Hematopoietic multipotent progenitor cell (in vitro differentiated cells): ENCODE data around the gene DMD. TPM values are rescaled to one million over a fixed set of nuclear protein-coding genes. Genes with fewer than 3 reads are reported as not detected.

ENCODE experiments used
- DNase-seq, 3 donors: peaks; one replicate each; pipeline ENCODE4 v3.0.0-alpha.2; 2011 to 2015; ENCODE audit warnings: low read depth in 2 of 3, low spot score in 2 of 3
- small RNA-seq: library from RNA; depleted of rRNA; stranded (forward); fragments of <200 nt; gene quantifications from one replicate; pipeline ENCODE3, GENCODE V24; 2012
- total RNA-seq: library from RNA; depleted of rRNA; stranded (reverse); fragments of >200 nt; gene quantifications from one replicate; pipeline ENCODE4 v1.2.3, GENCODE V29; 2012

DMD gene
- total RNA-seq, 1 donor: 0.54 TPM

DNA sequence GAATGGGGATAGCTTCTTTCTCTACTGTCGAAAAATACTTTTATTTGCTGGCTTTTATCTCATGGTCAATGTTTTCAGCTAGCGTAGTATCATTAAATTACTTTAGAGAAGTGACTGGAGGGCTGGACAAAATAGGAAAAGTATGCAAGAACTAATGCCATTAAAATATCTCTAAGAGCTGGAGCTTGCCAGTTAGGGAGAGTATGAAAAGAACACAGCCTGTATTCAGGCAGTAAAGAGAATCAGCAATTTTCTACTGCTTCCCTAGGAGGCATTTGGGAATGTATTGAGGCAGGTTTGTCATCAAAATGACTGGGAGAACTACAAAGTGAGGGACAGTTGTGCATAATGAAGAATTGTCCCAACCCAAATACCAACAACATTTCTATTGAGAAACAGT, 2096.5 kb downstream of the DMD start:
- DNase-seq: no peak

DNA sequence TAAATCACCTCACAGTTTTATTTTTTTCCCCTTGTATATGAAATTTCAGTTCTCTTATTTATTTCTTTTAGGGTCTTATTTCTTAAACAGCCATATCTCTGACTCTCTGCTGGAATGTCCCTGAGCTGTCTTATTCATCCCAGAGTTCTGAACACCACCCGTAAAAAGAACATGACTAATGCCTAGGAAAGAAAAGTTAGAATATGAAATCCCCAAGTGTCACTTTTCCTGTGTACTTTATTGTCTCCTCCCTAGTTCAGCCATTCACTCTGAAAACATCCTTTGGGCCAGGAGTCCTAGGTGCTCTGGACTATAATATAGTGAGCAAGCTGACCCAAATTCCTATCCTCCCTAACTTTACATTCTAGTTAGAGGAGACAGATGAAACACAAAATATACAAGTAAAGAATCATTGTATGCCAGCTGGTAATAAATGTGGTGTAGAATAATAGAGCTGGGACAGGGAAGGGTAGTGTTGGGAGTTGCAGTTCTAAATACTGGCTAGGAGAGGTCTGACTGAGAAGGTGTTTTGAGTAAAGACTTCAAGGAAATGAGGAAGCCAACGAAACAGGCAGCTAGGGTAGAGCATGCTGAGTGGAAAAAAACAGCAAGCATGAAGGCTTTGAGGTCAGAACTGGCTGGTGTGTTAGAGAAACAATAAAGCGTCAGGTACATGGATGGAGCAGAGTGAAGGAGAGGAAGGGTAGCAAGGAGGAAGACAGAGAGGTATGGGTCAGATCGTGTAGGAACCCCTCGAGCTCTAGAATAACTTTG, 2098.9 kb downstream of the DMD start:
- no peak for DNase-seq

DNA sequence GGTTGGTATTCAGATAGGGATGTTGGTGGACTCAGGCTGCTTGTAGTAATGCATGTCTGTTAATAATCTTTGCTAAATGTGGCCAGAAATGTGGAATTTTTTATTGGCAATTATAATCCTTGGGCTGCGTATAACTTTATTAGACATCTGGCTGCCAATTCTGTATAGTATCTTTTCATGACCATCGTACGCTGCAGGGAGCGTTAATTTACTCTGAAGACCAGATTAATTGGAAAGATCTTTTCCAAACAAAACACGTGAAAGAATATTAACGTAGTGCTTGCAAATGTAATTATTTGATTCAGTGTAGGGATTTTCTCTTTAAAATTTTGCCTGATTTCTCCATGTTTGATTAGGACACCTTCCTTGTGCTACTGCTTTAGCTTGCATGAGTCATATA, 2100.7 kb downstream of the DMD start:
- no peak for DNase-seq

DNA sequence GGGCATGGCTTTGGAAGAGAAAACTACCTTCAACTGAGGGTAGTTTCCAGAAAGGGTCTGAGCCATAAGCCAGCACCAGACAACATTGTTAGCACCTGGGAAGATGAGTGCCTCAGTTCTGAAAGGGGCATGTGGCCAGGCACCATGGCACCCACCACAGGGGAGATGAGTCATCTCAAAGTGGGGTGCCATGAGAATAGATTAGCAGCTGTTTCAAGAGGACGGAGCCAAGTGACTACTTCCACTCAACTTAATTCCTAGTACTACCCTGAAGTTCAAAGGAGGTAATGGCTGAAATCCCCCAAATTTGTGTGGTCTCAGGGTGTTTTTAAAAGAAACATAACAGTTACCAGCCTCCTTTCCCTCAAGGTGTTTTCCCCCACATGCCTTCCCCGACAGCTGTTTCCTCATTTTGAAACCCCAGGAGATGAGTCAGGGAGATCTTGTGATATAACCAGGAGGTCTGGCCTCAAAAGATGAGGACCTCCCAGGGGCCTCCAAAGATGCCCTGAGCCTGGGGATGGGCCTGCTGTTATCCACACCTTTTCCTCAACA, 2111.7 kb downstream of the DMD start:
- DNase-seq: peak in 2 of 3 donors; percentile 79 to 88

DNA sequence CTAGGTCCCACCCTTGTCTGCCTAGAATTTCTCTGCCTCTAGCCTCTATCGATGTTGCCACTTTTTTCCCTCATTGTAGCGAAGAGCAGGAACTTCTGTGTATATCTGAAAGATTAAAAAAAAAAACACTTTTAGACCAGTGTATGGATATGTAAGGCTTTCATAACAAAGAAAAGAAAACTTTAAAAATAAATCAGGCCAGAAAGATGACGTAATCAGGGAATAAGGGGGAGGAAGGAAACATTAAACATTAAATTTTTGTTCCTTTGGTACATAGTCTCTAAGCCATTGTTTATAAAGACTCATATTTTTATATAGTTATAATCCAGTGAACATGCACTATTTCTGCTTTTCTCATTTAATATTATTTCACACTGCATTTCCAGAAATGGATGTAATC, 2113.3 kb downstream of the DMD start:
- DNase-seq: no peak

DNA sequence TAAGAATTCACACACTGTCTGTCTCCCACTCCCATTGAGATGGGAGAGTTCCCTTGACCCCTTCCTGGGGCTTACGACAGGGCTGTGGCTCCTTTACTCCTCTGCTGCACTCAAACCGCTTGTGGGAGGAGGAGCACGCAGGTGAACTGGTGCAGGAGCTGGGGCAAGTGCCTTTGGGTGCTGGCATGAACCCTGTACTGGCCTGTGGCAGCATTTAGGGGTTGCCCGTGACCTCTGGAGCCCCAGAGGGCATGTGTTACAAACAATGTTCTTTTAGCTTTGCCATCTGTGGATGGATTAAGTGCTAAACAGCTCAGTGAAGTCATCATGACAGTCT, 2117.7 kb downstream of the DMD start:
- DNase-seq: no peak

DNA sequence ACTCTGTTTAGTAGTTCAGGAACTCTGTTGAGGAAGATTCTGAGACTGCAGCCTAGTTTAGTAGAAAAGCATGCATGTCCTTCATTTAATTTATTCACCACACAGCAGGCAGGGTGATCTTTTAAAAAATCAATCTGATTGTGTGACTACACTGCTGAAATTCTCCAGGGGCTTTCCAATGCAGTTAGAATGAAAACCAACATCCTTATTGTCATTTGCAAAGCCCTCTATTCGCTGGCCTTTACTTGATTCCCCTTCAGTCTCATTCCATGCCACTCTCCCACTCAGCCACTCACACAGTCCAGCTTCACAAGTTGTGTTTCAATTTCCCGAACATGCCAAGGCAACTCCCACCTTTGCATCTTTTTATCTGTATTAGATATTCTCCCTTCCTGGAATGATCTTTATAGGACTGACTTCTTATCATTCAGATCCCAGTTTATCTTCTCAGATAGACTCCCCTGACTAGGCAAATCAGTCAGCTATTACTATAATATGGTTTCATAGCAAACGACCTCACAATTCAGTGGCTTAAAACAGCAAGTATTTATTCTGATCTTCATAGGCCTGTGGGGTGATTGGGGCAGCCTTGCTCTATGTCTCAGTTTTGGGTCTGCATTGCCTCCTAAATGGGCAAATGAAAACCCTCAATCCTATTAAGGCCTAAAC, 2118.2 kb downstream of the DMD start:
- no peak for DNase-seq

DNA sequence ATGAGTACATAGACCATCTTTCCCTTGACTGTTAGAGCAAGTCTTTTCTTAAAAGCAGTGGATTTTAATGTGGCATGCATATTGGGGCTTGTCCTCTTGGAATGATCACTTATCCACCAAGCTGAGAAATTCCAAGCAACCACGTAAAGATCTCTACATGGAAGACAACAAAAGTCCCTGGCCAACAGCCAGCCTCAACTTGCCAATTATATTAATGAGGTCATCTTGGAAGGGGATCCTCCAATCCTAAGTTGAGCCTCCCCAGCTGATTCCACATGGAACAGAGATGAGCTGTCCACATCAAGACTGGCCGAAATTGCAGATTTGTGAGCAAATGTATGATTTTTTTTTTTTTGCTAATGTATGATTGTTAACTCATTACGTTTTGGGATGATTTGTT, 2118.9 kb downstream of the DMD start:
- no peak for DNase-seq

DNA sequence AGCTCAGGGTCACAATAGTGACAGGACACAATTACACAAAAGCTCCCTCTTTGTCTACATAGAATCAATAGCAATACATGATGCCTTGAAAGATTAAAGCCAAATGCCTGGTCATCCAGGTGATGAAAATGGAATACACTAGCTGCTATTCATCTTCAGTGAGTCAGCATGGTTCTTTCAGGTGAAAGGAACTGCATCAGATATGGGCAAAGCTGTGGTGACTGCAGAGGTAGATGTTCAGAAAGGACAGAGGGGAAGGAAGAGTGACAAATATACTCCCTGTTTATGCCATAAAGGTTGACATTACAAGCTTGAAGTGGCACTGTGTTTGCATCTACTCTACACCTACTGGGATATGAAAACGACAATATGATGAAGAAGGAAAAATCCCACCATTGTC, 2119.5 kb downstream of the DMD start:
- DNase-seq: no peak

DNA sequence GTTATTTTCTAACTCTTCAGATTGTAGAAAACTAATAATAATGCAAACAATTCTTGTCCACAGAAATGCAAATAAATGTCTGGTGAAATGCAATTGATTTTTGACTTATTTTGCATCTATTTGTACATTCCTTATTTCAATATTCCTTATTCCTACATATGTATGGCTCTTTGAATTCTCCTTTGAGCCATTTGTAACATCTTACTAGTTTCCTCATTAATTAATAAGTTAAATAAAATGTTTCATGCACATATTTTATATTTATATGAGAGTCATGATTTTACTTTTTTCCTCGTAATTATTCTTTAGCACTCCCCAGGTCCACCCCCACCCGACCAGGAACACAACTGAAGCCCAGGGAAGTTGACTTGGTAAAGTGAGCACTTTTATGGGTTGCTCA, 2136.8 kb downstream of the DMD start:
- DNase-seq: no peak

DNA sequence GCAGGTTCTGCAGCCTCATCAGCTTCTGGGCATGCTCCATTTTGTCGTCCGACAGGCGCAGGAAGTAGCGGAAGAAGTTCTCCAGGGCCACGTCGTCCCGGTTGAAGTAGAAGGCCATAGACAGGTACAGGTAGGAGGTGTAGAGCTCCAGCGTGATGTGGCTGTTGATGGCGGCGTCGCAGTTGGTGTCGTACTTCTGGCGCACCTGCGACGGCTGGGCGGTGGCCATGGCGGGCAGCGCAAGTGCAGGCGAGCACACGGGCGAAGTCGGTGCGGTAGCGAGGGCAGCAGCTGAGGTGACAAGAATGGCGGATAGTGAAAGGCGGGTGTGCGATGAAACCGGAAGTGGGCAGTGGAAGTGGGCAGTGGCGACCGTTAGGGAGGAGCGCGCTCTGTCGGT, 2139.6 kb downstream of the DMD start, which contains the start of gene FTHL17:
TSS of gene FTHL17 (minus strand) at position 317 of the 400 bp plus-strand sequence. CDS start at position 229, 88 bp downstream.
- no peak for DNase-seq

DNA sequence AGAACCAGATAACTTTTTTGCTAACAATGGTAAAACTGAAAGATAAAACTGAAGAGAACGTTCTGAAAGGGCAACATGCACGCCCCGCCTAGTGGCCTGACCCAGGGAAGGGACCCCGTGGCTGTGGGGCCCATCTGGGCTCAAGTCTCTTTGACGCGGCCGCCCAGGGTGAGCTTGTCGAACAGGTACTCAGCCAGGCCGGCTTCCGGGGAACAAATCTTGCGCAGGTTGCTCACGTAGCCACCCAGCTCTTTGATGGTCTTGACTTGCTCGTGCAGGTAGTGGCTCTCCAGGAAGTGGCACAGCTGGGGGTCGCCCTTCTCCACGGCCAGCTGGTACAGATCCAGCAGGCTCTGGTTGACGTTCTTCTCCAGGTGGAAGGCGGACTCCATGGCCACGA, 2140.1 kb downstream of the DMD start:
- DNase-seq: no peak

DNA sequence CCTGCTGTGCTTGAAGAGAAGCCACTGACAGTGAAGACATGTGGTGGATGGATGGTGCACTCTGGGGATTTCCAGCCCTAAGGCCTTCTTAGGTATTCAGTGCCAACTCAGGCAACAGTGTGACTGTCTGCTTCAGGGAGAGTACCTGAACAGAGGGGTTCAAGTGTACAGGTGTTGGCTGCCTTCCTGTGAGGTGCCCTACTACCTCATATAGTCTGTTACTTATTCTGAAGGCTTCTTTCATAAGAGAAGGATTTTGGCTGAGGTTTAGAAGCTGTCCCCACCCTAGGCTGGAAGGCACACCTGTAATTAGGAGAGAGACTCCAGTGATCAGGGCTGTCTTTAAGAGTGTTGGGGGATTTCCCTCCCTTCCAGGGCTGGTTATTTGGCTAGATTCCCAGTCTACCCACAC, 2141.3 kb downstream of the DMD start:
- peak in 2 of 3 donors; percentile 1 to 5 for DNase-seq

Small RNAs within 50 kb of the gene (small RNA-seq; reads per million reads assigned to genes)
- not detected for gene MIR3915
- not detected for gene MIR548F5
- gene RNA5SP501: not detected
- gene RNU6-894P: not detected
